Hematopoietic multipotent progenitor cell treated with erythropoietin and hydrocortisone succinate and interleukin-3 and kit ligand, for 4 days (in vitro differentiated cells): ENCODE data around the gene CD58.
"Not testable (repeated sequence)": the region's sequence is repeated elsewhere in the genome, so short reads cannot be mapped to it uniquely, and the experiment has no call there.

ENCODE experiments used
- DNase-seq: peaks from one replicate; pipeline ENCODE4 v3.0.0-alpha.2; 2015

The CD58 gene

DNA sequence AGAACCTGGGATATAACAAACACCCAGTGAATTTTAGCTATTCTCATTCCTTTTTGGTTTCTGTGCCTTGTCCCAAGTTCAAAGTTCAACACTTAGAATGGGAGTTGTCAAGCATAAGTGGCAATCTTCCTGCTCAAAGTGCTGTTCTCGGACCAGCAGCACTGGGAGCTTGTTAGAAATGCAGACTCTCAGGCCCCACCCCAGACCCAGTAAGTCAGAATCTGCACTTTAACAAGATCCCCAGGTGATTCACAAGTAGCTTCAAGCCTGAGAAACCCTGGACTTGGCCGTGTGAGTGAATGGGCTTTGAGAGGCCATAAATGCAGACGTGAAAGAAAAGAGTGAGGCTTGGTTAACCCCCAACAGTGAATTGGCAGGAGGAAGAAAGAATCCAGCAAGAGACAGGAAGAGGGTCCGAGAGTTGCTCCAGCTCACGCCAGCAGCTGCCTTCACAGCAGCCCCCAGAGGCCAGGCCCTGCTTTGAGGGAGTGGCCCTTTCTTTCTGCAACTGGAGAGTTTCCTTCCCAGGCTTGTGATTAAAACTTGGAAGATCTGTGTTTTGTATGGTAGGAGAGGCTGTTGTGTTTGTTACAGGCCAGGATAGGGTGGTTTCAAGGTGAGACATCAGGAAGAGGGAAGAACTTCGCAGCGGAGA is 21.3 kb upstream of the CD58 start:
- not testable (repeated sequence) for DNase-seq

DNA sequence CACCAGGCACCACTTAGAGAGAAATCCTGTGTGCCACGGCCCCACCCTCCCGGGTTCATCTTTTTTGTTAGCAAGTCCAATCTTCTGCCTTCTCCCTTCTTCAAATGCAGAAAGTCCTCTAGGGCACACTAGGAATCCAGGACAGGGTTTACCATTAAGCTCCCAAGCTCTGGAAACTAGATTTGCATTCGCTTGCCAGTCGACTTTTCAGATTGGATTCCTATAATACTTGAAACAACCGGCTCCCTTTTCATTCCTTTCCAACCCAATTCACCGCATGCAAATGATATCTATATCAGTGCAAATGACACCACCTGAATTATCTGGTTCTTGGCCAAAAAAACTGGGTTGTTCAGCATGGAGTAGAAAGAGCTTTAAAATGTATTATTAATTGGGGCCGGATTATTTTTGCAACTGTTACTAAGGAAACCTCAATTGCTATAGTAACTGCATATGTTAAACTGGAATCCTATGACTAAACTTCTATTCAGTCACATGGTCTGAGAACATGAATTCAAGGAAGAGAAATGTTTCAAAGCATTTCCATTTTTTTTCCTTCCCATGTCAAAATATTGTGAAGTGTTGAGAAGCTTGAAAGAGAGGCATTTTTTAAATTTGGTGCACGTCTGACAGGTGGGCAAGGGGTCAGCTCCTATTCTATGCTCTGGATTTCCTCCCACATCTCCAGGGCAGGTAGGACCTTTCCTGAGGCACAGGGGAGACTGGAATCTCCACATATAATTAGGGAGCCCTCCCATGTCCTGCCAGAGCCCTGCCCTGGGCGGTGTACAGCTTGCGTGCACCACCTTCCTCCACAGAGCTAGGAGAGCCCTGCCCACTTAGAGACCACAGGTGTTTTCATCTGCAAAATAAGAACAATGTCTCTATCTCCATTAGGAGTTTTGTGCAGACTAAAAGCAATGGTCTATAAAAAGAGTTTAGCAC is 20.5 kb upstream of the CD58 start:
- not testable (repeated sequence) for DNase-seq

DNA sequence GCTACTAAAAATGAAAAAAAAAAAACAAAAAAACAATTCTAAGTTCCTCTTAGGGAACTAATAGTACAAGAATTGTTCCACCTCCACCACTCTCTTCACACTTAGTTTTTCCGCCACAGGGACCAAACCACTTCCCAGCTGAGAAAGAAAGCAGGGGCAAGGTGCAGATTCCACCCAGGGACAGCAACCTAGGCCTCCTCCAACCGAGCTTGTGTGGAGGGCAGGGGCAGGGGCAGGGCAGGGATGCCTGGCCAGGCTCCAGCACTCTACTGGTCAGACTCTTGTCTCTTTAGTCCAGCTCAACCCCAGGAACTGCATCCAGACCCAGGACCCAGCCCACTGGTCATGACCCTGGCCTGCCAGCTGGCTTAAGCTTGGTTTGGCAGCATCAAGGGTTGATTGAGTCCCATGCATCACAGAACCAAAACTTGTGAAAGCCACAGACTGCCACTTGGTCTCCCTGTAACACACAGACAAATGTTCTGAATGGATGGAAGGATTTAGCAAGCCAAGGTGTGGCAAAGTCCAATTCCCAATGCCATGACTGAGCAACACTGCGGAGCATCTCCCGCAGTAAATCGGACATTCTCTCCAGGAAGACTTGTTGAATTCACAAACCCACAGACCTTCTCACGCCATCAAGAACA is 19.7 kb upstream of the CD58 start:
- not testable (repeated sequence) for DNase-seq

DNA sequence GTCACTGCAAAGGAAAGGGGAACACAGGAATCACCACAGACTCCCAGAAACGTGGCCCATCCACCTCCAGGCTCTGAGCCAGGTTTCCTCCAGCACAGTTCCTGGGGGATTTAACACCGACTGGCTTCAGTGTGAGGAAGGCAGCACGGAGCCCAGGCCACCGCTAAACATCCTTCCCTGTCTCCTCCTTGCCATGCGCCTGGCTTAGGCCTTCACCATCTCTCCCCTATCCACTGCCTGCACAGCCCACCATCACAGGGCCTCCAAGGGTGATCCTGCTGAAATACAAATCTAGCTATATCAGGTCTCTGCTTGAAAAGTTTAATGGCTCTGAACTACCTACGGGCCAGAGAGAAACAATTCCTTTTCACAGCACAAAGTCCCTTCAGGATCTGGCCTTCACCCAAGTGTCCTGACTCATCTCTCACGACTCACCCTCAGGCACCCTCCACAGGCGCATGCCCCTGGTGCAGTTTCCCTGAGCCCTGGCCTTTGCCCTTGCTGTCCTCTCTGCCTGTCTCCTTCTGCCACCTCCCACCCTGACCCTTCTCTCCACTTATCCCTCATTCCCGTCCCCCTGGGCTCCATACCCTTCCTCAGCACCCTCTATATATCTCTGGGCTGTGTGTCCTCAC is 18.4 kb upstream of the CD58 start:
- not testable (repeated sequence) for DNase-seq

DNA sequence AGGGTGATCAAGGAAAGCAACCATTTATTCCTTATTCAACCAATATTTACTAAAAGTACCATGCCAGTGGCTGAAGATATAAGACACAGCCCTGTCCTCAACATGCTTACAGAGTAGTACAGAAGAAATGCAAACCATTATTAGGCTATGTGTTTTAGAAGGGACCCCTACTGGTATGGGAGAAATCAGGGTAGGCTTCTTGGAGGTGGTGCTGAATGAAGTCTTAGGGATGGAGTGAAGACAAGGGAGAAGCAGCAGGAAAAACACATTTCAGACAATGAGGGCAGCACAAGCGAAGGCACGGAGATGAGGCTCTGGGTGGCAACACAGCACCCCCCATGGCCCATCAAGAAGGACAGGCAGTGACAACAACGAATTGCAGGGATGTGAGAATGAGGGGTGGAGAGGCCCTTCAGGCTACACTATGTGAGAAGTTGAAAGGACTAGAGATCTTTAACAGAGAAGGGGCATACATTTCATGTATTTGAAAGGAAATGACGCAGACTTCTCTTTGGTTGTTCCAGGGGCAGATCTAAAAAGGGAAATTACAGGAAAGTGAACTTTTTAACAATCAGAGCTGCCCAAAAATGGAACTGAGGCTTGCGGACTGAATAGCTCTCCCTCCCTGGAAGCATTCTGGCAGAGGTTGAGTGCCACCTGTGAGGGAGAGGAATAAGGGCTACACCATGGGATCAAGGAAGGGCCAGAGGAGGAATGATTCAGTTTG is 16.8 kb upstream of the CD58 start:
- DNase-seq, result peak; percentile 13

DNA sequence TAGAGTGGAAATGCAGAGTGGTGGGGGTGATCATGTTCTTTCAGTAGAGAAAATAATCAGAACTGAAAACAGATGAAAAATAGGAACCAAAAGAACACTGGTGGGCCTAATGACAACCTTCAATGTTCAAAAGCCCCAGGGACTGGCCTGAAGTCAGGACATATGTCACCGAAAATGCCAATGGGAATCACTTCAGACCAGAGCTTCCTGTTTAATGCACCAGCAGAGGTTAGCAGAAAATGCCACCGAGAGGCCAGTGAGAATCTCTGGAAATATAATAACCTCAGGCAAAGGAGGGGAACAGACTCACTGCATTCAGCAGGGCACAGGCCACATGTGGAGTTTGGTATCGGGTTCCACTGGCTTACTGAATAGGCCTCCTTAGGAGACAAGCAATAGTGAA is 15.9 kb upstream of the CD58 start:
- DNase-seq, result no peak

DNA sequence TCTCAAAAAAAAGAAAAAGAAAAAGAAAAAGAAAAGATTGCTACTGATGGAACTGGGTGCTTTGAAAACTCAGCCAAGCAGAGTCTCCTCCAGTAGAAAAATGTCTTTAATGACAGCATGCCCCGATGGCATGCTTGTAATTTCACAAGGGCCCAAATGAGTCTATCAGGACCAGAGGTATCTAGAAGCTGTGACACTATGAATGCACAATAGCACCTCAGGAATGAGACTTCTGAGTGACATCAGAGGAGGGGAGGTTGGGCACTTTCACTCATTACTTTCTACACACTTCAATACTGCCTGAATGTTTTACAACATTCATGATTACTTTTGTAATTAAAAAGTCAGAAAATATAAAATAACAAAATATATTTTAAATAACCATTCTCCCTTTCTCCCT is 15.1 kb upstream of the CD58 start:
- DNase-seq, result no peak

DNA sequence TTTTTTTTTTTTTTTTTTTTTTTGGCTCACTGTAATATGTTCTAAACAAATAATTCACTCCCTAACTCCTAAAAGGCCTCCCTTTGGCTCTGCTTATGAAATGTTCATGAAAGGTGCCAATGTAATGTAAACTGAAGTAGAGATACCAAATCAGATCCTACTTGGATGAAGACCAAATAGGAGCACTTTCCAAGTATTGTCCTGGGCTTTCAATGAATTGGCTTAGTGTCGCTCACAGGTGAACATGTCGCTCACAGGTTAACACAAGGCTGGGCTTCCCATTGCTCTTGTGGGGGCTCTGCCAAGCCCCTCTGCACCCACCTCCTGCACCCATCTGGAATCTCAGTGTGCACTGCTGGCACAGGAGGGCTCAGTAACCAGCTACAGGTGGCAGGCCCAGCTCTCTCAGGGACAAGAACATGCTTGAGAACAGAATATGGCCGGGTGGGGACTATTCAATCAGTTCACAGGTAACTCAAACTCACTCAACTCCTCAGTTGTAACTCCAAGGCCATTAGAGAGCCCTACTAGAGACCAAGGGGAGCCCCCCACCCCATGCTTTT is 10.6 kb upstream of the CD58 start:
- DNase-seq, result no peak

DNA sequence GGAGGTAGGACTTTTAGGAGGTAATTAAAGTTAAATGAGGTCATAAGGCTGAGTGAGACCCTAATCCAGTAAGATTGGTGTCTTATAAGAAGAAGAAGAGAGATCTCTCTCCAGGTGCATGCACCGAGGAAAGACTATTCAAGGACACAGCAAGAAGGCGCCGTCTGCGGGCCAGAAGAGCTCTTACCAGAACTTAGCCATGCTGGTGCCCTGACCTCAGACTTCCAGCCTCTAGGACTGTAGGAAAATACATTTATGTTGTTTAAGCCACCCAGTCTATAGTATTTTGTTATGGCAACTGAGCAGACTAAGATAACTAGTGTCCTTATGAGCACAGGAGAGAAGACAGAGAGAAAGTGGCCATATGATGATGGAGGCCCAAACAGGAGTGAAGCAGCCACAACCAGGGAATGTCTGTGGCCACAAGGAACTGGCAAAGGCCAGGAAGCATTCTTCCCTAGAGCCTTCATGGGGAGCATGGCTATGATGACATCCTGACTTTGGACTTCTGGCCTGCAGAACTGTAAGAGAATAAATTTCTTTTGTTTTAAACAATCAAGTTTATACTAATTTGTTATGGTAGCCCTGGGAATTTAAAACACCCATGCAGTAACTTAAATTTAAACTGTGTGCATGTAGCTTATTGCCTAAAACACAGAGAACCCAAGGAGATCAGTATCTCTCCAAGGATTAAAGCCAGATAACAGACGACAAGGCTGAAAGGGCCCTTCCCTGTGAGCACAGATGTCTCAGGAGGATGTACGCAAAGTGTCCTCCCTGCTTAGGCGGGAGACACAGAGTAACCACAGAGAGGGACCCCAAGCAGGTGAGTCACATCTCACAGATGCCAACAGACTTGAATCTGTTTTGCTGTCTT is 9.9 kb upstream of the CD58 start:
- DNase-seq, result peak; percentile 39

DNA sequence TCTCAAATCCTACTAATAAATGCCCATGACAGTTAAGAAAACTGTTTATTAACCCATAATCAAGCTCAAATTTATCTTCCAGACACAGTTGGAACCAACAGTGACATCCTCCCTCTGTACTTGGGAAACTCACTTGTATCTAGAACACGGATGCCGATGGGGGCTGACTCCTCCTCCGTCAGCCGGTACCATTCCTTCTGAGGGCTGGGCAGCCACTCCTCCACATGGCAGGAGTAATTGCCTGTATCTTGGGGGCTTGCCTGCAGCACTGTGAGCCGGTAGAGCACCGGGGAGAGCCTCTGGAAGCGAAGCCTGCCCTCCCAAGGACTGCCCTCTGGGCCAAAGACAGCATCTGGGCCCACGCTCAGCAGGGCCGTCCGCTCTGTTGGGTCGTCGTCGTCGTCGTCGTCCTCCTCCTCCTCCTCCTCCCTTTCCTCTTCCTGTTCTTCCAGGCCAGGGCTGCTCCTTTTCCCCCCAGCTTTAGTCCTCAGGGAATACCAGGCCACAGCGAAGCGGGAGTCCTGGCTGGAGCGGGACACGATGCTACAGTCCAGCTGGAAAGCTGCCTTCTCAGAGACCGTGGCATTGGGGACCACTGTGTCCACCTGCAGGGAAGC is 8.5 kb upstream of the CD58 start:
- DNase-seq, result no peak

DNA sequence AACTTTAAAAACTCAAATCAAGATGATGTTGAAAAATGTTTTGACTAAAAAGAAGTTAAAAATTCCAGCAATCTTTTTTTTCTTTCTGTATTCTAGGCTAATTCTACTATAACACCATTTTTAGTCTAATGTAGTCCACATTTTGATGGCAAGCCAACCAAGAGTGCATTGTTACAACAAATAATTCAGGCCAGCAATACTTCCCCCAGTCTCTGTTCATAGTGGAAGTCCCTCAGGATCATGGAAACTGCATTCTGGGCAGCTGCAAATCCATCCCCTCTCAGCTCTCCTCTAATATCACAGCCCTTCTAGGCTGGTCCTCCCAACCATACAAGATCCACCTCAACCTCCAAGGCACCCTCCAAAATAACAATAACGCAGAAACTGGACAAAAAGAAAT is 7.8 kb upstream of the CD58 start:
- no peak for DNase-seq

DNA sequence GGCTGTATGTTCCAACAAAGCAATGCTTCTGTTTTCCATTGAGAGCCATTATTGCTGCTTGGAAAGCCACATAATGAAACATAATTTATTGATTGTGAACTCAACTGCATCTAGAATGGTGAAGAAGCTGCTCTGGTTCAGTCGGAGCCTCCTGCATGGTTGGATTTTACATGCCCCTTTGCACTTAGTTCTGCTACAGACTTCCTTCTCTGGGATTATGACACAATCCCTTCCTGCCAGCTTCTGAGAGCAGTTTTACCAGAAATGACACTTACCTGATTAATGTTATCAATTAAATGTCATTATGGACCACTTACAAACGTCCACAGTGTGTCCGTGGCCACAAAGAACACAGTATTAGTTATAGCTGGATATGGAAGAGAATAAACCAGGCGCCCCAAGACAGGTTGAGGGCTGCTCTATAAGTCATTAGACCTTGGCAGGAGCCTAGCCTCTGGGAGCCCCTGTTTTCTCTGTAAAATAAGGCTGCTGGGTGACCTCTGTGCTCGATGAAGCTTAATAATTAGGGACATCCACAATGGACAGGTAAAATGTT is 7.0 kb upstream of the CD58 start:
- no peak for DNase-seq

DNA sequence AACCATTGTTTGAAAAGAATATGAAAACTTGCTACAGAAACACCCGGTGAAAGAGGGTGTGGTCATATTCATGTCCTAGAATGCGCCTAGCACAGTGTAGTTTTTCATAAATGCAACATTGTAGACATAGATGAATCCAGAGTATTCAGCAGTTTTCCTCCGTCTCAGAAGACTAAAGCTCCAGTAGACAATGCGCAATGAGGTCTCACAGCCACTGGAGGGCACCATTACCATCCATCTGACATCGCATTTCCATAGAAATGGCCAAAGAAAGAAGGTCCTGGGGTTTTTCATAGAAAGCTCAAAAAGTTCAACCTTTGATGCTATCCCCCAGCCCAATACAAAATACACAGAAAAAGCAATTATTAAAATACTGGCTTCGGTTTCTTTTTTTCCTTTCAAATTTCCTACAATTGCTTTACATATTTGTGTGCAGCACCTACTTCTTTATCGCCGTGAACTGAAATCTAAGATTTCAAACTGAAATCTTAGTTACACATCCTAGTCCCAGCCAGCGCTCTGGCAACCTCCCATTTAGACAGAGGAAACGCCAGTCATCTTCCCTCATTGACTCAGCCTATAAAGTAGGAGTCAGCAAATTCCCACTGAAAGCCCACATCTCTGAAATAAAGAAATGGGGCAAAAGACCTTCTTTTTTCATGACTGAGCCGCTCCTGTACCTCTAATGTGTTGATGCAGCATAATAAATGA is 3.9 kb upstream of the CD58 start:
- peak; percentile 87 for DNase-seq

DNA sequence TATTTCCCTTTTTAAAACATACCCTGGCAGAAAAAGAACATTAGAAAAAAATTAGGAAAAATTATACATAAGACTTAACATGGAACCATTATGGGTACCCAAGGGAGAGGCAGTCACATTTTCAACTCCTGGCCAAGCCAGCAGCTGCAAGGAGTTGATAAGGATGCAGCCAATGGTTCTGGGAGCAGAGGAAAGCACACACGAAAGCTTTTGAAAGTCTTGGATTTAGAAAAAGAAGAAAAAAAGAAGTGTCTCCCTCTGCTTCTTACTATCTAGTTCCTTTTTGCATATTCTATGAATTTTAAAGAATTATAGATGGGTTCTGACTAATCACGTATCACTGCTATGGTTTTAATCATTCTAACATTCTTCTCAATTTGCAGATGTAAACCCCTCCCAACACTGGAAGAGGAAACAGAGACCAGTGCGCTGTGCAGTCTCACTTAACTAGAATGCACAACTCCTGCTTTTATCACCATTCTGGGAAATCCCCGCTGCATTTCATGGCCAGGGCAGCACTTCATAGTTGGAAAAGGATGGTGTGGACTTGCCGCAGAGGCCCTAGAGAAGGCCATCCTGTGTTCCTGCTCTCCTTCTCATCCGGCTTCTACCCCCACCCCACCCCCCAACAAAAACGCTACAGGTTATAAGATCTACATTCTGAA is 2.7 kb upstream of the CD58 start:
- peak; percentile 85 for DNase-seq

DNA sequence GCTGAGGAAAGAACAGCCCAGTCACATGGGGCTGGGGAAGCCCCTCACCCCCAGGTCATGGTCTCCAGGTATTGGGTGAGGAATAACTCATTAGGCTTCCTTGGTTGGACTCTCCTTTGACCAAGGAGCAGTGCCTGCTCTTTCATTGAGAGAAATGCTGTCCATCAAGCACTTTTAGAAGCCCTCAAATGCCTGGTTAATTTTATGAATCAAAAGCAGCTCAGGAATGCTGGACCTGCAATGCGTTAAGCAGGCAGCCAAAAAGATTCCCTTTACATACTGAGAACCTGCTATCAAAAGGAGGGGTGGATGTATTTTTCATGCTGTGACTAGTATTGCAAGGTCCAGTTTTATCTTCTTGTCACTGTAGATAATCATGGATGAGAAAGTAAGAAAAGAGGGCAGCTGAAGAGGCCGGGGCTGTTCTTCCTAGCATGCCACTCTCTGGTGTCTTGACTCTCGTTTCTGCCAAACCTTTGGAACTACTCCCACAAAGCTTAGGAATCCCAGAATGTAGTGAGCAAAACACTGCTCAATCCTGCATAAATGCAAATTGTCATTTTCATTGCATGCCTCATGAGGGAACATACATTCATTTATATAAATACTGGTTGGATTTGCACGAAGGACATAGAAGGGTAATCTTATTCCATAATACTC is 2.1 kb upstream of the CD58 start:
- DNase-seq, result no peak

DNA sequence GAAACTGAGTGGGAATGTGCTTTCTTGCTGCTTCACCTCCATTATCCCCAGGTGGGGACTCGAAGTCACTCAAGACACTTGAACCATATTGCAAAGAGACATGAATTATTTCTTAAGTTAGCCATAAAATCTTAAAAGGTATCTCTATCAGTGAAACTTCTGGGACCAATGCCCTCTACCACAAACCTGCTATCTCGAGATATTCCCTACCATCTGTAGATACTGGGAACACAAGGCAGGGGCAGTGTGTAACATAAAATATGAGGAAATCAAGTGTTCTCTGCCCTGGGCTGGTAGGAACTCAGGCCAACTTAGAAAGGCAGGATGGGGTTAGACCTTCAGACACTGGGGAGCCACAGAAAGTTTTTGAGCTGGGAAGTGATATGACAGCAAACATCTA is 1.3 kb upstream of the CD58 start:
- DNase-seq, result peak; percentile 42

DNA sequence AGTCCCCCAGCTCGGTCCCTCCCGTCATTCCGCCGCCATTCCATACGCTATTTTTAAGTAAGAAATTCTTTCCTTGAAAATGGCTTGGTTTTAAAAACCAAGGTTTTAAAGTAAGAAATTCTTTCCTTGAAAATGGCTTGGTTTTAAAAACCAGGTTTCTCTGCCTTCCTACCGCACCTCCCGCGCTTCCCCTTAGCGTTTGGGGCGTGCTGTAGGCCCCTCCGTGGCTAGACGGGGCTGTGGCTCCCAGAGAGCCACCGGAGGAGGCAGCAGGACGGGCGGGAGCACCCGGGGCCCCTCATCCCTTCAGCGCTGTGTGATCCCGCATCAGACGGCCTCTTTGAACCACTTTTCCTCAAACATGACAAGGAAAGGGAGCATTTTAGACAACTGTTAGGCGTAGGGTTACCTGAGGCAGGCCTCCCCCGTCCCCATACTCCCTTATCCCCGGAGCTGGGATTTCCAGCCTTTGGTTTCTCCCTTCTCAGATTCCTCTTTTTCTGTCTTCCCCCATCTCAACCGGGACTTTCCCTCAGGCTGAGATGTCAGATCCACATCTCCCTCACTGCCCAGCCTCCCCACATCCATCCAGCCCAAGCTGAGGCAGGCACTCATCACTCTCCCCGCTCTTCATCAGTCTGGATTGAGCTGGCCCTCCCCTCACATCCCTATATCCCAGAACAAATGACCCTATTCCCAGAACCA is 541 bp upstream of the CD58 start:
- no peak for DNase-seq
